ENCODE data around the gene MT1HL1. TPM values are rescaled to one million over a fixed set of nuclear protein-coding genes. Genes with fewer than 3 reads are reported as not detected.

MT1HL1 gene
- total RNA-seq, 2 experiments from 2014 or later: not detected

DNA sequence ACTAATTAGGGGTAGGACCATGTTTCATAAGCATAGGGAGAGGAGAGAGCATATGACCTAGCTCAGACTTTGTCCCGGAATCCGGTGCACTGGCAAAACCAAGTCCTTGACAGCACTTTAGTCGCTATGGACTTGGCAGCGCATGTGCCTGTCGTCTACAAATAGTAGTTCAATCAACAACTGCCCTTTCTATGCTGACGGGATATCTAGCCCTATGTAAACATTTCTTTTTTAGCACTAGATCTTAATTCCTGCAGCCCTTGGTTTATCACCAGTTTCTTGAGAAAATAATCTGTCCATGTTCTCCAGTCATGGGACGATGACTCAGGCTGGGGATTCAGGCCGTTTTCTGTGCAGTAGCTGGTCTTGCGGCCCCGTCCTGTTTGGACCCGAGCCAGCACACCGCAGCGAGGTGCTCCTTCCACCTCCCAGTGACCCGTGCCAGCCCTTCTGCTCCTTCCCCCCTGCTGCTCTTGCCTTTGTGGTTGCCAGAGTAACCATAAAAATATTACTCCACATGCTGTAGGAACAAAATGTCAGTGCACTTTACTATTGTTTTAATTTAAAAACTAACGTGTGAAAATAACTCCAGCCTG lies 8.6 kb upstream of the MT1HL1 start:
- intact Hi-C loops (cut with DNase I, micrococcal nuclease): no loop called here
- Mint-ChIP-seq H3K27me3 (peaks cover 3% of the 10 kb centered on the region), H3K4me1 (no peaks in the 10 kb centered on the region), H3K9me3 (ENCODE audit: low read depth) (no peaks in the 10 kb centered on the region), H3K4me3 (no peak overlapping the region), H3K36me3 (ENCODE audit: low read depth) (no peaks in the 10 kb centered on the region), H3K27ac (no peak overlapping the region)
- ATAC-seq (no peak), DNase-seq (no peak)
- CTCF ChIA-PET: no interaction called here
- POLR2A ChIA-PET: no interaction called here

- intact Hi-C loops (cut with DNase I, micrococcal nuclease): no loop called here
- ChIA-PET POLR2A (no interaction called here), CTCF (no interaction called here)
- Mint-ChIP-seq H3K27ac (no peak overlapping the region), H3K27me3 (peaks cover 3% of the 10 kb centered on the region), H3K9me3 (ENCODE audit: low read depth) (no peaks in the 10 kb centered on the region), H3K36me3 (ENCODE audit: low read depth) (no peaks in the 10 kb centered on the region), H3K4me3 (no peak overlapping the region), H3K4me1 (no peaks in the 10 kb centered on the region)
- ATAC-seq (no peak), DNase-seq (no peak)
These were observed 8.1 kb upstream of the MT1HL1 start for GRCh38 chr1:237012361-237012760.

GRCh38 chr1:237011432-237011831 lies 7.2 kb upstream of the MT1HL1 start:
- no peaks in the 10 kb centered on the region for H3K4me1 Mint-ChIP-seq
- H3K4me3 Mint-ChIP-seq: no peak overlapping the region
- no peaks in the 10 kb centered on the region for H3K9me3 Mint-ChIP-seq (ENCODE audit: low read depth)
- no peak for DNase-seq
- H3K36me3 Mint-ChIP-seq (ENCODE audit: low read depth): no peaks in the 10 kb centered on the region
- no peaks in the 10 kb centered on the region for H3K27me3 Mint-ChIP-seq
- H3K27ac Mint-ChIP-seq: no peak overlapping the region
- intact Hi-C loops (cut with DNase I, micrococcal nuclease): no loop called here
- ChIA-PET CTCF (no interaction called here), POLR2A (no interaction called here)
- no peak for ATAC-seq

GRCh38 chr1:237009611-237010010 lies 5.4 kb upstream of the MT1HL1 start:
- intact Hi-C loops (cut with DNase I, micrococcal nuclease): no loop called here
- Mint-ChIP-seq H3K4me3 (no peak overlapping the region), H3K27me3 (peaks cover 3% of the 10 kb centered on the region), H3K27ac (no peak overlapping the region), H3K36me3 (ENCODE audit: low read depth) (no peaks in the 10 kb centered on the region), H3K9me3 (ENCODE audit: low read depth) (no peaks in the 10 kb centered on the region), H3K4me1 (no peaks in the 10 kb centered on the region)
- ATAC-seq: no peak
- POLR2A ChIA-PET: interaction anchor here (0.6 kb wide), 1 partner anchor 111 kb away, joined by 3 read pairs; no protein-coding TSS in a partner anchor
- CTCF ChIA-PET: no interaction called here
- DNase-seq: no peak

GRCh38 chr1:237007147-237007881 lies 3.1 kb upstream of the MT1HL1 start:
- H3K4me1 Mint-ChIP-seq: no peaks in the 10 kb centered on the region
- no peaks in the 10 kb centered on the region for H3K9me3 Mint-ChIP-seq (ENCODE audit: low read depth)
- intact Hi-C loops (cut with DNase I, micrococcal nuclease): no loop called here
- ChIA-PET POLR2A (no interaction called here), CTCF (no interaction called here)
- H3K4me3 Mint-ChIP-seq: no peak overlapping the region
- no peak for ATAC-seq
- no peaks in the 10 kb centered on the region for H3K36me3 Mint-ChIP-seq (ENCODE audit: low read depth)
- no peak overlapping the region for H3K27ac Mint-ChIP-seq
- no peak for DNase-seq
- peaks cover 6% of the 10 kb centered on the region for H3K27me3 Mint-ChIP-seq

DNA sequence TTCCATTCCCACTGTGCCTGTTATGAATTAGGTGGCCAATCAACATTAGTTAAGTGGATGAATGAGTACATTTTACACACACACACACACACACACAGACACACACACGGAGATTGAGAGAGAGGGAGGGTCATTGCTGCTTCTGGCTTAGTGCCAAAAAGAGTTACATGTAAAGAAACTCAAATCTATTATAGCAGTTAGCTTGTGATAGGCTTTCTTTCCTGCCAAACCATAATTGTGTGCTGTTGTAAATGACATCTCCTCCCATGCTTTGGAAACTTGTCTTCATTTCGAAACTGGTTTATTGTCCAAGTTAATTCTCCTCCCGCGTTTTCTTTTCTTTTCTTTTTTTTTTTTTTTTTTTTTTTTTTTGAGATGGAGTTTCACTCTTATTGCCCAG lies 1.4 kb upstream of the MT1HL1 start:
- Mint-ChIP-seq H3K27me3 (peaks cover 6% of the 10 kb centered on the region), H3K36me3 (ENCODE audit: low read depth) (no peaks in the 10 kb centered on the region), H3K4me3 (no peak overlapping the region), H3K9me3 (ENCODE audit: low read depth) (no peaks in the 10 kb centered on the region), H3K4me1 (no peaks in the 10 kb centered on the region), H3K27ac (no peak overlapping the region)
- ATAC-seq (no peak), DNase-seq (no peak)
- CTCF ChIA-PET: no interaction called here
- intact Hi-C loops (cut with DNase I, micrococcal nuclease): no loop called here
- POLR2A ChIA-PET: no interaction called here

DNA sequence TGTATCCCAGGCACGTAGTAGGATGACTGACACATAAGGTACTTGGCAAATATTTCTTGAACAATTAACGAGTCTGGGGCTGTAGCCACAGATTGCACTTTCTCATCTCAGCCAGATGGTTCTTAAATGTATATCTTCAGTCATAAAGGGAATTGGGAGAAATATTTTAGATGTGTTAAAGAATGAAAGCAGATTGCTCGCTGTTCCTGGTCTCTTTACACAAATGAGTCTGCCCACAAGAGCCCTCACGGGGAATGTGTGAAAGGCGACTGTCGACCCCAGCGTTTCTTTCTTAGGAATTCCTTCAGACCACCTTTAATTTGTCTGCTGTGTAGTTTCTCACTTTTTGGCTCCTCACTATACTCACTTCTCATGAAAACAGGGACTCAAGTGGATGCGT lies 725 bp downstream of the MT1HL1 start:
- intact Hi-C loops (cut with DNase I, micrococcal nuclease): no loop called here
- Mint-ChIP-seq H3K4me3 (no peak overlapping the region), H3K27me3 (peaks cover 6% of the 10 kb centered on the region), H3K9me3 (ENCODE audit: low read depth) (no peaks in the 10 kb centered on the region), H3K36me3 (ENCODE audit: low read depth) (no peaks in the 10 kb centered on the region), H3K27ac (no peak overlapping the region), H3K4me1 (no peaks in the 10 kb centered on the region)
- POLR2A ChIA-PET: no interaction called here
- ATAC-seq: no peak
- DNase-seq: no peak
- CTCF ChIA-PET: no interaction called here

GRCh38 chr1:237000191-237000590 lies 4.0 kb downstream of the MT1HL1 start:
- DNase-seq (no peak), ATAC-seq (no peak)
- intact Hi-C loops (cut with DNase I, micrococcal nuclease): no loop called here
- H3K4me1 Mint-ChIP-seq: no peaks in the 10 kb centered on the region
- H3K9me3 Mint-ChIP-seq (ENCODE audit: low read depth): no peaks in the 10 kb centered on the region
- H3K36me3 Mint-ChIP-seq (ENCODE audit: low read depth): no peaks in the 10 kb centered on the region
- CTCF ChIA-PET: no interaction called here
- no peak overlapping the region for H3K27ac Mint-ChIP-seq
- POLR2A ChIA-PET: no interaction called here
- peaks cover 3% of the 10 kb centered on the region for H3K27me3 Mint-ChIP-seq
- no peak overlapping the region for H3K4me3 Mint-ChIP-seq

DNA sequence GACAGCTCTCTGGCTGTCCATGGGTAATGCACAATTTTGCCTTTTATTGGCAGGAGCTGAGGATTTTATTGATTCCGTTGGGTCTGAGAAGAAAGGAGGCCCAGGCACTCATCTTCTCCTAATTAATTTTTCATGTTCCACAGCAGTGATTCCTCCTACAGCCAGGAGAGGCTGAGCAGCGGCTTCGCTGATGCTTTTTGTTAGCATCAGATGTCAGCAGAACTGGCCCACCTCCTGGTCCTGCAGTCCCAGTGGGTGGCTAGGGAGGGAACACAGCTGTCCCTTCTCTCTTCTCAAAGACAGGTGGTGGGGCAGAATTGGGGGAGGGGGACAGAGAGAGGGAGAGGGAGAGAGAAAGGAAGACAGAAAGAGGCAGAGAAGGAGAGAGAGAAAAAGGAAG lies 5.7 kb downstream of the MT1HL1 start:
- Mint-ChIP-seq H3K4me1 (no peaks in the 10 kb centered on the region), H3K27me3 (peaks cover 5% of the 10 kb centered on the region), H3K9me3 (ENCODE audit: low read depth) (no peaks in the 10 kb centered on the region), H3K4me3 (no peak overlapping the region), H3K27ac (no peak overlapping the region), H3K36me3 (ENCODE audit: low read depth) (no peaks in the 10 kb centered on the region)
- CTCF ChIA-PET: no interaction called here
- POLR2A ChIA-PET: no interaction called here
- ATAC-seq (no peak), DNase-seq (no peak)
- intact Hi-C loops (cut with DNase I, micrococcal nuclease): no loop called here

GRCh38 chr1:236997882-236998281 lies 6.4 kb downstream of the MT1HL1 start:
- ATAC-seq: no peak
- no peaks in the 10 kb centered on the region for H3K4me1 Mint-ChIP-seq
- no peaks in the 10 kb centered on the region for H3K36me3 Mint-ChIP-seq (ENCODE audit: low read depth)
- no peaks in the 10 kb centered on the region for H3K9me3 Mint-ChIP-seq (ENCODE audit: low read depth)
- POLR2A ChIA-PET: no interaction called here
- H3K4me3 Mint-ChIP-seq: no peak overlapping the region
- CTCF ChIA-PET: no interaction called here
- DNase-seq: no peak
- intact Hi-C loops (cut with DNase I, micrococcal nuclease): no loop called here
- peaks cover 2% of the 10 kb centered on the region for H3K27me3 Mint-ChIP-seq
- H3K27ac Mint-ChIP-seq: no peak overlapping the region

- no peak overlapping the region for H3K4me3 Mint-ChIP-seq
- intact Hi-C loops (cut with DNase I, micrococcal nuclease): no loop called here
- ChIA-PET CTCF (no interaction called here), POLR2A (interaction anchor here (0.6 kb wide), 1 partner anchor 494 kb away, joined by 3 read pairs; no protein-coding TSS in a partner anchor)
- no peaks in the 10 kb centered on the region for H3K4me1 Mint-ChIP-seq
- ATAC-seq: no peak
- H3K27me3 Mint-ChIP-seq: peaks cover 3% of the 10 kb centered on the region
- H3K9me3 Mint-ChIP-seq (ENCODE audit: low read depth): no peaks in the 10 kb centered on the region
- DNase-seq: no peak
- H3K36me3 Mint-ChIP-seq (ENCODE audit: low read depth): no peaks in the 10 kb centered on the region
- H3K27ac Mint-ChIP-seq: no peak overlapping the region
These were observed 6.9 kb downstream of the MT1HL1 start for GRCh38 chr1:236997361-236997760.

GRCh38 chr1:236994450-236994849 lies 9.8 kb downstream of the MT1HL1 start:
- no peak overlapping the region for H3K27ac Mint-ChIP-seq
- ATAC-seq: no peak
- POLR2A ChIA-PET: no interaction called here
- intact Hi-C loops (cut with DNase I, micrococcal nuclease): no loop called here
- no peaks in the 10 kb centered on the region for H3K4me1 Mint-ChIP-seq
- H3K9me3 Mint-ChIP-seq (ENCODE audit: low read depth): peaks cover 6% of the 10 kb centered on the region
- H3K27me3 Mint-ChIP-seq: peaks cover 4% of the 10 kb centered on the region
- CTCF ChIA-PET: no interaction called here
- DNase-seq: no peak
- no peak overlapping the region for H3K4me3 Mint-ChIP-seq
- no peaks in the 10 kb centered on the region for H3K36me3 Mint-ChIP-seq (ENCODE audit: low read depth)
